Activated naive CD8-positive, alpha-beta T cell treated with anti-CD3 and anti-CD28 coated beads, Interleukin-2, amount 10 ng/mL, durations not matched to agents 7 days and 5 days (primary cell): ENCODE results near the gene CDC40. TPM values are rescaled to one million over a fixed set of nuclear protein-coding genes. Genes with fewer than 3 reads are reported as not detected.
"Not testable (repeated sequence)": the region's sequence is repeated elsewhere in the genome, so short reads cannot be mapped to it uniquely, and the experiment has no call there.

ENCODE experiments used
- ATAC-seq: fragments of 150-1000 bp; cut with Tn5 transposase; one replicate; pipeline ENCODE4 v1.10.0; 2021; ENCODE audit warnings: low read depth, moderate library complexity
- POLR2A ChIA-PET: fragments of 350-600 bp; sonication (Branson Sonifier 250); formaldehyde crosslinking; loops from one replicate; lab custom pipeline; 2021; ENCODE audit warnings: antibody characterized with exemption; lab: Charles Lee
- DNase-seq: peaks from one replicate; pipeline ENCODE4 v3.0.0; 2021
- H3K27ac Mint-ChIP-seq: one replicate; pipeline ENCODE4 v1.8.0; 2022; ENCODE audit warnings: mild to moderate bottlenecking, mixed read lengths
- H3K27me3 Mint-ChIP-seq: one replicate; pipeline ENCODE4 v1.8.0; 2022; ENCODE audit warnings: mild to moderate bottlenecking, moderate library complexity, mixed read lengths
- H3K36me3 Mint-ChIP-seq: one replicate; pipeline ENCODE4 v1.8.0; 2021; ENCODE audit warnings: mild to moderate bottlenecking, mixed read lengths
- H3K4me1 Mint-ChIP-seq: one replicate; pipeline ENCODE4 v1.8.0; 2021; ENCODE audit warnings: mixed read lengths
- H3K4me3 Mint-ChIP-seq: one replicate; pipeline ENCODE4 v1.8.0; 2022; ENCODE audit warnings: mild to moderate bottlenecking, moderate library complexity, mixed read lengths
- H3K9me3 Mint-ChIP-seq: one replicate; pipeline ENCODE4 v1.8.0; 2021; ENCODE audit warnings: mixed read lengths
- total RNA-seq, 2 experiments: library from RNA; stranded (reverse); gene quantifications; one replicate each; pipeline ENCODE4 v1.2.3, GENCODE V29; 2021

The CDC40 gene
- total RNA-seq, 2 experiments from 2014 or later, result 30.2 to 33.3 TPM

DNA sequence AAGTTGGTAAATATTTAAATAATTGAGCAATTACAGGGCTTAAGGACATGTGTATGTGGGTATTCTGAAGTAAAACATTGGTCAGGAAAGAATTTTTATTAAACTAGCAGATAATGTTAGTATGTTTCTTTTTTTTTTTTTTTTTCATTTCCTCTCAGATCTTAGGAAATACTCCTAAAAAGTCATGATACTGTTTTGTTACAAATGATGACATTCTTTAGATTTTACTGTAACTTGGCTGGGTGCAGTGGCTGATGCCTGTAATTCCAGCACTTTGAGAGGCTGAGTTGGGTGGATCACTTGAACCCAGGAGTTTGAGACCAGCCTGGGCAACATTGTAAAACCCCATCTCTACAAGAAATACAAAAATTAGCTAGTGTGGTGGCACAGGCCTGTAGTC, 41.5 kb downstream of the CDC40 start:
- POLR2A ChIA-PET, result no interaction called here
- ATAC-seq (no peak), DNase-seq (no peak)
- Mint-ChIP-seq H3K27ac (no peak overlapping the region), H3K36me3 (peaks cover 24% of the 10 kb centered on the region), H3K4me1 (no peaks in the 10 kb centered on the region), H3K9me3 (no peaks in the 10 kb centered on the region), H3K27me3 (no peaks in the 10 kb centered on the region), H3K4me3 (no peak overlapping the region)

DNA sequence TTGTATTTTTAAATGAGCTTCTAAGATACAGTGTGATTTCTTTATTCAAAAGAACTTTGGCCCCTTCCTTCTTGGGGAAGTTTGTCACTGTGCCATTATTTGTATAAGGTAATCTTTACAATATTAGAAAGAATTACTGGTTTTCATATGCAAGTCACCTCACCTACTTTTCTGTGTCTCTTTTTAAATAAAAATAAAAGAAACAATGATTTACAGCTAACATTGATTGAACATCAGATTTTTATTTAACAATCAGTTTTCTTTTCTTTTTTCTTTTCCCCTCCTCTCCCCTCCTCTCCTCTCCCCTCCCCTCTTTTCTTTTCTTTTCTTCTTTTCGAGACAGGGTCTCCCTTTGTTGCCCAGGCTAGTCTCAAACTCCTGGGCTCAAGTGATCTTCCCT, 46.0 kb downstream of the CDC40 start:
- Mint-ChIP-seq H3K27me3 (no peaks in the 10 kb centered on the region), H3K9me3 (no peaks in the 10 kb centered on the region), H3K4me1 (no peaks in the 10 kb centered on the region), H3K4me3 (no peak overlapping the region), H3K27ac (no peak overlapping the region), H3K36me3 (peaks cover 13% of the 10 kb centered on the region)
- no peak for DNase-seq
- ATAC-seq, result no peak
- POLR2A ChIA-PET, result no interaction called here

DNA sequence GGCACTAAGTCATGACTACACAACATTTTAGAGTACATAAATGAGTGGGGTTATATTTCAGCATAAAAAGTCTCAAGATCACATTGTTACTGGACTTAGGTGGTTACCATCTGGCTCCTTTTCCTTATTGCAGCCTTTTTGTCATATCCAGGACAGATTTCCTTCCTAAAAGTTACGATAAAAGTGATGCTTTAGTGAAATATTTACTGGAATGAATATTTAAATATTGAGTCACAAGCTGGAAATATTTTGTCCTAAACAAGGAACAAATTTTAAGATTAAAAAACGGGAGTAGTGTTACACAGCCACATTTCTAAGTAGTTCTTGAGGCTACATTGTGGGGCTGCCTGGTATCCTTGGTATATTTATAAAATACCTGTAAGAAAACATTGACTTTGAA, 52.2 kb downstream of the CDC40 start:
- no peak overlapping the region for H3K27ac Mint-ChIP-seq
- H3K36me3 Mint-ChIP-seq, result peaks cover 22% of the 10 kb centered on the region
- H3K4me3 Mint-ChIP-seq, result no peak overlapping the region
- DNase-seq, result no peak
- H3K4me1 Mint-ChIP-seq, result peaks cover 2% of the 10 kb centered on the region
- POLR2A ChIA-PET, result no interaction called here
- no peak for ATAC-seq
- H3K9me3 Mint-ChIP-seq, result no peaks in the 10 kb centered on the region
- H3K27me3 Mint-ChIP-seq, result no peaks in the 10 kb centered on the region

DNA sequence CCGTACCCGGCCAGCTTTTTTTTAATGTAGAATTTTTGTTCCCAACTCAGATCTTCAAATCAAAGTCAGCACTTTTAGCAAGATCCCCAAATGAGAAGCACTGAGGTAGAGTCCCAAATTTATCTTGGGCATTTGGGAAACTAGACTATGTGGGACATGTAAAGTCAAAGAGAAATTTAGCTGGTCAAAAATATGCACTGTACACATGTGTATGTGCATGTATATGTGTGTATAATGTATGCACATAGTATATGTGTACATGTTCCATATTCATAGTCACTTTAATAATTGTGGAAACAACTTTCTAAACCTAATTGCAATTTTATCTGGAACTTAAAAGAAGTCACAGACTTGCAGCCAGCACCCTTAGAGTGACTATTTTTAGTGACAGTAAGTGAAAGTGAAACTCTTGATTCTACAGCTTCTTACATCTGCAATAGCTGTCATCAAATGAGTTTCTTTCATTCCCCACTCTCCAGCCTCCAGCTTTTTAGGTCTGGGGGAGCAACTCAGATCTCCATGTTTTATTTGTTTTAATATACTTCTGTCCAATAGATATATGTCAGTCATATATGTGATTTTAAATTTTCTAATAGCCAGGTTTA, 53.6 kb downstream of the CDC40 start:
- Mint-ChIP-seq H3K4me3 (peak overlapping the region; percentile 61), H3K36me3 (peaks cover 24% of the 10 kb centered on the region), H3K9me3 (no peaks in the 10 kb centered on the region), H3K4me1 (peaks cover 2% of the 10 kb centered on the region), H3K27ac (peak overlapping the region; percentile 9), H3K27me3 (no peaks in the 10 kb centered on the region)
- ATAC-seq (peak; percentile 94), DNase-seq (no peak)
- POLR2A ChIA-PET, result interaction anchor here (0.8 kb wide), 1 partner anchor 120 kb away, joined by 3 read pairs; no protein-coding TSS in a partner anchor

DNA sequence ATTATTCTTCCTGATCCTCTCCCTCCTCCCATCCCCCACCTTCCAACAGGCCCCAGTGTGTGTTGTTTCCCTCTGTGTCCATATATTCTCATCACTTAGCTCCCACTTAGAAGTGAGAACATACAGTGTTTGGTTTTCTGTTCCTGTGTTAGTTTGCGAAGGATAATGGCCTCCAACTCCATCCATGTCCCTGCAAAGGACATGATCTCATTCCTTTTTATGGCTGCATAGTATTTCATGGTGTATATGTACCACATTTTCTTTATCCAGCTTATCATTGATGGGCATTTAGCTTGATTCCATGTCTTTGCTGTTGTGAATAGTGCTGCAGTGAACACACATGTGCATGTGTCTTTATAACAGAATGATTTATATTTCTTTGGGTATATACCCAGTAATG, 55.8 kb downstream of the CDC40 start:
- H3K27ac Mint-ChIP-seq, result not testable (repeated sequence)

DNA sequence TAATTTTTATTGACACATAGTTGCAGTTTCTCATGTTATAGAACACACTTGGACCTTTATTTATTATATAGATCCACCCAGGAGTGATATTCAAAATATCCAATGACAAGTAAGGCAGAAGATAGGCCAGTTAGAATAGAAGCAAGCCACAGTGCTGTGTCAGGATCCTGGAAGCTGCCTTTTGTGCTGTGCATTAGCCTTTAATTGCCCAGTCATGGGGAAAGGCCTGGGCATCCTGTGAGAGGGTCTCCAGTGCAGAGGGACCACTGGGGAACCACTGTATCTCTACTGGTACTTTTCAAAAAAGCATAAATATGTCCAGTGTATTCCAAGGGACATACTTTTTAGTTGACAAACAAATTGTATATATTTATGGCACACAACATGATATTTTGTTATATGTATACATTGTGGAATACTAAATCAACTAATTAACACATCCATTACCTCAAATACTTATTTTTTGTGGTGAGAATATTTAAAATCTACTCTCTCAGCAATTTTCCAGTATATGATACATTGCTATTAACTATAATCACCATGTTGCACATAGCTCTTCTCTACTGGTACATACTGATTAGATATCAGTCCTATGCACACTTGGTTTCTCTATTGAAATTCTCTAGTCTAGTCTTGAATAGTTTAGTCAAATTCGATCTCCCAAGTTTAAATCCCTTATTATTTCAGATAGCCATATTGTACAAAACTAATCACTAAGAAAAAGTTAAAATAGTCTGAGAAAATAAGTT, 59.5 kb downstream of the CDC40 start:
- H3K27me3 Mint-ChIP-seq, result no peaks in the 10 kb centered on the region
- peaks cover 22% of the 10 kb centered on the region for H3K36me3 Mint-ChIP-seq
- POLR2A ChIA-PET, result no interaction called here
- DNase-seq (no peak), ATAC-seq (no peak)
- H3K4me1 Mint-ChIP-seq, result no peaks in the 10 kb centered on the region
- H3K4me3 Mint-ChIP-seq, result no peak overlapping the region
- H3K27ac Mint-ChIP-seq, result no peak overlapping the region
- H3K9me3 Mint-ChIP-seq, result no peaks in the 10 kb centered on the region

More for the DNA sequence above, 55.8 kb downstream of the CDC40 start:
- POLR2A ChIA-PET, H3K27me3 Mint-ChIP-seq, H3K9me3 Mint-ChIP-seq, ATAC-seq, H3K4me3 Mint-ChIP-seq, H3K4me1 Mint-ChIP-seq, DNase-seq: not testable (repeated sequence)
- H3K36me3 Mint-ChIP-seq, result peaks cover 24% of the 10 kb centered on the region

DNA sequence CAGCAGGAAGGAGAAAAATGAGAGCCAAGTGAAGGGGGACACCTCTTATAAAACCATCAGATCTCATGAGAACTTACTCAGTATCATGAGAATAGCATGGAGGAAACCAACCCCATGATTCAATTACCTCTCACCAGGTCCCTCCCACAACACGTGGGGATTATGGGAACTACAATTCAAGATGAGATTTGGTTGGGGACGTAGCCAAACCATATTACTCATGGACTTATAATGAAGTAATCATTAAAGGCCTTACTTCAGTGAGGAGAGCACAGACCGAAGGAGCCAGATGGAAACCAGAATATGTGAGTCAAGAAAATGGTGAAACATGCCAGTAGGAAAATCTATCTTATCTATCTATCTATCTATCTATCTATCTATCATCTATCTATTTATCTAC, 64.4 kb downstream of the CDC40 start:
- H3K4me3 Mint-ChIP-seq, H3K27me3 Mint-ChIP-seq, H3K4me1 Mint-ChIP-seq, H3K9me3 Mint-ChIP-seq, DNase-seq, H3K27ac Mint-ChIP-seq, POLR2A ChIA-PET, H3K36me3 Mint-ChIP-seq, ATAC-seq: not testable (repeated sequence)

DNA sequence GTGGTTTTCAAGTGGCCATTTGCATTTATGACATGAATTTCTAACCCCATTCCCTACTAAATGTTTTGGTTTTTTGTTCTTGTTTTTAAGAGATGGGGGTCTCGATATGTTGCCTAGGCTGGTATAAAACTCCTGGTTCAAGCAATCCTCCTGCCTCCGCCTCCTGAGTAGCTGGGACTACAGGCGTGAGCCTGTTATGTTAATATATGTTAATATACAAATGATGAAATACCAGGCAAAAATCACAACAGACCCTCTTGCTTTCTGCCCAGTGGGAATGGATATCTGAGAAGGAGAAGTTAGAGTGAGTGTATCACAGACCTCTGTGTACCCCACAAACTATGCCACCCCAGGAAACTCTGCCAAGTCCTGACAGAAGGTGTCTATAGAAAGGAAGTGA, 66.2 kb downstream of the CDC40 start:
- Mint-ChIP-seq H3K9me3 (no peaks in the 10 kb centered on the region), H3K27me3 (no peaks in the 10 kb centered on the region), H3K4me1 (no peaks in the 10 kb centered on the region), H3K27ac (no peak overlapping the region), H3K36me3 (no peaks in the 10 kb centered on the region), H3K4me3 (no peak overlapping the region)
- no peak for DNase-seq
- POLR2A ChIA-PET, result no interaction called here
- no peak for ATAC-seq

DNA sequence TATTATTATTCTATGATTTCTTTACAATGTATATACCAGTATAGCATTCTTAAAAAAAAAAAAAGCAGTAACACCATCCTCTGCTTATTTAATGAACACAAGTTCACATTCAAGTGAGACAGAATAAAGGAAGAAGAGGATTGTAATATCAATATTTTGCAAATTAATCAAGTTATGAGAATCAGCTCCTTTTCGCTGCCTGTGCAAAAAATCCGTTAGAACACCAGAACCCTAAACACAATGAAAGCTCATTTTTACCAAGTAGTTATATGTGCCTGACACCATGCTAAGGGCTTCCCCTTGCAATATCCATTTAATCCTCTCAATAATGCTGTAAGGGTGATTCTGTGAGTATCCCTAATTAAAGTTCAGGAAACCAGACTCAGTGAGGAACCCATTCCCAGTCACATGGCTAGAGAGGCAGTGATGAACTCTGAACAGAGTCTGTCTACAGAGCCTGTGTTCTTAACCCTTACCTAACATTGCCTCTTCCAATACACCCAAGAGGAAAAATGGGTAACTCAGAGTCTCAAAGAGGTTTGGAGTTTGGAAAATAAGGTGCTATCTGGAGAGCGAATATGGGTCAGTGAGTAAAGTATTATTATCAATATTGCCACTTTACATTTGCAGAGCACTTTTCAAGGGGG, 66.8 kb downstream of the CDC40 start:
- POLR2A ChIA-PET, result interaction anchor here (0.7 kb wide), 1 partner anchor 17 kb away, joined by 3 read pairs; no protein-coding TSS in a partner anchor
- Mint-ChIP-seq H3K36me3 (no peaks in the 10 kb centered on the region), H3K27ac (no peak overlapping the region), H3K27me3 (no peaks in the 10 kb centered on the region), H3K4me1 (no peaks in the 10 kb centered on the region), H3K4me3 (no peak overlapping the region), H3K9me3 (no peaks in the 10 kb centered on the region)
- no peak for ATAC-seq
- no peak for DNase-seq

DNA sequence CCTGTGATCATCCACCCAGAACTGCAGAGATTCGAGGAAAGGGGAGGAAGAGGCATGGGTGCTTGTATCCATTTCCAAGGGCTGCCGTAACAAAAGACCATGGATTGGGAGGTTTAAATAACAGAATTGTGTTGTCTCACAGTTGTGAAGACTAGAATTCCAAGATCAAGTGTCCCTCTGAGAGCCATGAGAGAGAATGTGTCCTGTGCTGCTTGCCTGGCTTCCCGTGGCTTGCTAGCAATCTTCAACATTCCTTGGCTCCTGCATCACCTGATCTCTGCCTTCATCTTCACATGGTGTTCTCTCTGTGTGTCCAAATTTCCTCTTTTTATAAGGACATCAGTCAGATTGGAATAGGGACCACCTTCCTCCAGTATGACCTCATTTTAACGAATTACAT, 69.8 kb downstream of the CDC40 start:
- DNase-seq (no peak), ATAC-seq (no peak)
- POLR2A ChIA-PET, result no interaction called here
- H3K27me3 Mint-ChIP-seq, result no peaks in the 10 kb centered on the region
- no peaks in the 10 kb centered on the region for H3K9me3 Mint-ChIP-seq
- no peak overlapping the region for H3K4me3 Mint-ChIP-seq
- no peaks in the 10 kb centered on the region for H3K36me3 Mint-ChIP-seq
- H3K27ac Mint-ChIP-seq, result no peak overlapping the region
- no peaks in the 10 kb centered on the region for H3K4me1 Mint-ChIP-seq

DNA sequence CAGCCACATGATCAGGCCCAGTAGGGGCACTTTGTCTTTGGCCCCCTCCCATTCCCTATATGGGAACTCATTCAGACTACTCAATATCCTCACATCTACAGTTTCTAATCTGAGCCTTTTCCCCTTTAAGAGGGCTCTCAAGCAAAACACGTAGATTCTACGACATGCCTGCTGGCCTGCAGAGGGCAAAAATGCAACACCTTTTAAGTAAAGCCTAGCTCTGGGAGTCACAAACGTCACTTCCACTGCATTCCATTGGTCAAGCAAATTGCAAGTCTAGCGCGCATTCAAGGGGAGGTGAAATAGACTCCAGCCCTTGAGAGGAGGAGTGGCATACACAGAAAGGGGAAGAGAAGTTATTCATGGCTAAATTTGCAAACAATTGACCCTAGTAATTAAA, 70.6 kb downstream of the CDC40 start:
- Mint-ChIP-seq H3K27me3 (no peaks in the 10 kb centered on the region), H3K27ac (no peak overlapping the region), H3K36me3 (no peaks in the 10 kb centered on the region), H3K4me3 (no peak overlapping the region), H3K9me3 (no peaks in the 10 kb centered on the region), H3K4me1 (no peaks in the 10 kb centered on the region)
- POLR2A ChIA-PET, result no interaction called here
- ATAC-seq (no peak), DNase-seq (no peak)

DNA sequence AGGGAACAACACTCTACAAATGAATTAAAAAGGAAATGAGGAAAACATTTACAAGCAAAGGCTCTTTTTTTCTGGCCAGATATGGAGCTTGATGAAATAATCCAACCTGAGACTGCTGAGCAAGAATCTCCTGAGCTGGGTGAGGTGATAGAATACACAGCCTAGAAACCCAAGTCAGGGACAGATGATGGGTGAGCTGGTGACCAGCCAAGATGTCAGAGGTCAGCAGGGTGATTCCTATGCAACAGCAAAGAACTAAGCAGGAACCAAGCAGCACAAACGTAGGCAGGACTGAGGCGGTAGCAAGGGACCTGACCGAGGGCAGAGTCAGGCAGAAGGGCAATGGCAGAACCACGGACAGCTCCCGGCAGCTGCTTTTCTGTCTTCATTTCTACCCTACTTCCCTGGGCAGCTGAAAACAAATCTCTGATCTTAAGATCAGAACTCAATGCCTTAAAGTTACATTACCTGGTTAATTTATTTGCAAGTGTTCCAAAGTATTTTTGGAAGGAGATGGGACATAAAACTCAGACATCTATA, 75.1 kb downstream of the CDC40 start:
- Mint-ChIP-seq H3K4me1 (no peaks in the 10 kb centered on the region), H3K36me3 (no peaks in the 10 kb centered on the region), H3K4me3 (no peak overlapping the region), H3K9me3 (peaks cover 3% of the 10 kb centered on the region), H3K27ac (no peak overlapping the region), H3K27me3 (no peaks in the 10 kb centered on the region)
- DNase-seq, result peak; percentile 39
- POLR2A ChIA-PET, result no interaction called here
- ATAC-seq, result no peak

DNA sequence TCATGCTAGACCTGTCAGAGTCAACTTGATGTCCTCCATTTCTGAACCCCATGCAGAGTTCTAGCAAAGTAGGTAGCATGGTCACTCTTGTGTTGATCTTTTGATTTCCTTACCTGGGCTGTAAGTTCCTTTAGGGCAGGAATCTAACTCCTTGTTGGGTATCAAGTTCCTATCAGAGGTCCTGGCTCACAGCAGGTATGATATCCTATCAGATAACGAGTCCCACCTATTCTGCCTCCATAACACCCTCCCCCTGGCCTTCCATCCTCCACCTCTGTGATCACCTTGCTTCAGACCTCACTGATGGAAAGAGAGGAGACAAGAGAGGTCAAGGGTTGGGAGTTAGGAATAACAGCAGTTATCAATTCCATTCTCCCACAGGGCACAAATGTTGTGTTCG, 76.1 kb downstream of the CDC40 start:
- POLR2A ChIA-PET, result no interaction called here
- no peaks in the 10 kb centered on the region for H3K27me3 Mint-ChIP-seq

More for the DNA sequence above, 76.1 kb downstream of the CDC40 start:
- Mint-ChIP-seq H3K36me3 (no peaks in the 10 kb centered on the region), H3K27ac (no peak overlapping the region), H3K9me3 (peaks cover 4% of the 10 kb centered on the region), H3K4me3 (no peak overlapping the region), H3K4me1 (no peaks in the 10 kb centered on the region)
- DNase-seq, result no peak
- ATAC-seq, result no peak
